Calu3 (cell line): ENCODE data around the gene GLIS1. TPM values are rescaled to one million over a fixed set of nuclear protein-coding genes. Genes with fewer than 3 reads are reported as not detected.

ENCODE experiments used
- BruUV-seq: library from RNA; stranded (reverse); fragments of 400-500 nt; replicated peaks from 2 replicates; lab custom pipeline; 2021; lab: Mats Ljungman, UMichigan
- CTCF ChIA-PET: fragments of 300-600 bp; sonication (Branson Sonifier 250); formaldehyde crosslinking; loops from one replicate; lab custom pipeline; 2022; ENCODE audit warnings: antibody characterized with exemption; lab: Charles Lee
- DNase-seq: peaks from one replicate; pipeline ENCODE4 v3.0.0; 2022
- H3K27ac Mint-ChIP-seq: one replicate; pipeline ENCODE4 v1.8.0; 2022; ENCODE audit warnings: mixed read lengths; ENCODE audit not compliant: unreplicated experiment
- H3K27me3 Mint-ChIP-seq: one replicate; pipeline ENCODE4 v1.8.0; 2022; ENCODE audit warnings: mixed read lengths; ENCODE audit not compliant: unreplicated experiment
- H3K36me3 Mint-ChIP-seq: one replicate; pipeline ENCODE4 v1.8.0; 2022; ENCODE audit warnings: mild to moderate bottlenecking, moderate library complexity, mixed read lengths; ENCODE audit not compliant: insufficient read depth, unreplicated experiment
- H3K4me1 Mint-ChIP-seq: one replicate; pipeline ENCODE4 v1.8.0; 2022; ENCODE audit warnings: mild to moderate bottlenecking, low read depth, mixed read lengths; ENCODE audit not compliant: unreplicated experiment
- H3K4me3 Mint-ChIP-seq: one replicate; pipeline ENCODE4 v1.8.0; 2022; ENCODE audit warnings: mild to moderate bottlenecking, low read depth, moderate library complexity, mixed read lengths; ENCODE audit not compliant: unreplicated experiment
- H3K9me3 Mint-ChIP-seq: one replicate; pipeline ENCODE4 v1.8.0; 2022; ENCODE audit warnings: low read depth, mixed read lengths; ENCODE audit not compliant: unreplicated experiment
- intact Hi-C: fragments of 100-400 bp; cut with micrococcal nuclease; formaldehyde crosslinking; loops from one replicate; pipeline ENCODE4 v1.10.0; 2022; ENCODE audit not compliant: unreplicated experiment
- total RNA-seq: library from RNA; stranded (reverse); gene quantifications from 2 replicates; pipeline ENCODE4 v1.2.3, GENCODE V29; 2022
- TF ChIP-seq, protein P1 (sequence below): fragments of 200-600 bp; IDR thresholded peaks from one replicate; pipeline ENCODE4 v1.8.0; 2022; ENCODE audit warnings: antibody characterized with exemption; ENCODE audit not compliant: unreplicated experiment

Gene GLIS1
- total RNA-seq, 1 experiment from 2014 or later: not detected

DNA sequence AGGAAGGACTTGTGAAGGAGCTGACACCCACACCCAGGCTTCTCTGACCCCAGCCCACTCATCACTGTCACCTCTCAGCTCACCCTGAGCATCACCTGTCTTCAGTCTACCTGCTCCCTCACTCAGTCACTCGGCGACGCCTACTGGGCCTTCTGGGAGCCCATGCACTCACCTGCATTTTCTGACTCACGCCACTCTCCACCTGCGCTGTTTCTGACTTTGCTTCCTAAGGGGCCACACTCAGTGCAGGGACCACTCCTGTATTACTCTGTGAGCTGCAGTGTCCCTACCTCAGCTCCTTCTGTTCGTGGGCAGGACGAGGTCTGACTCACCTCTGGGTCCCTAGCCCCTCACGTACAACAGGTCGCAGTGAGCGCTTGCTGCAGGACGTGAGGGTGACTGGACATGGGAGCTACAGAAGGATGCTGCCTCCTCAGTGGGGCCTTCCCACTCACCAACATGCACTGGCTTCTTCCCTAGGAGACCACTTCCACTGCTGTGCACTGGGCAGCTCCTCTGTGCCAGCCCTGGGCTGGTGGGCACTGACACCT is 102.3 kb downstream of the GLIS1 start:
- Mint-ChIP-seq H3K4me3 (no peak overlapping the region), H3K4me1 (no peaks in the 10 kb centered on the region), H3K27me3 (peaks cover 56% of the 10 kb centered on the region), H3K36me3 (no peaks in the 10 kb centered on the region), H3K9me3 (no peaks in the 10 kb centered on the region), H3K27ac (no peak overlapping the region)
- intact Hi-C loops: loop anchor here (5.0 kb wide), 1 partner anchor 116 kb away; no protein-coding TSS in a partner anchor
- CTCF ChIA-PET: no interaction called here
- no peak for DNase-seq
- TF ChIP-seq, protein P1, sequence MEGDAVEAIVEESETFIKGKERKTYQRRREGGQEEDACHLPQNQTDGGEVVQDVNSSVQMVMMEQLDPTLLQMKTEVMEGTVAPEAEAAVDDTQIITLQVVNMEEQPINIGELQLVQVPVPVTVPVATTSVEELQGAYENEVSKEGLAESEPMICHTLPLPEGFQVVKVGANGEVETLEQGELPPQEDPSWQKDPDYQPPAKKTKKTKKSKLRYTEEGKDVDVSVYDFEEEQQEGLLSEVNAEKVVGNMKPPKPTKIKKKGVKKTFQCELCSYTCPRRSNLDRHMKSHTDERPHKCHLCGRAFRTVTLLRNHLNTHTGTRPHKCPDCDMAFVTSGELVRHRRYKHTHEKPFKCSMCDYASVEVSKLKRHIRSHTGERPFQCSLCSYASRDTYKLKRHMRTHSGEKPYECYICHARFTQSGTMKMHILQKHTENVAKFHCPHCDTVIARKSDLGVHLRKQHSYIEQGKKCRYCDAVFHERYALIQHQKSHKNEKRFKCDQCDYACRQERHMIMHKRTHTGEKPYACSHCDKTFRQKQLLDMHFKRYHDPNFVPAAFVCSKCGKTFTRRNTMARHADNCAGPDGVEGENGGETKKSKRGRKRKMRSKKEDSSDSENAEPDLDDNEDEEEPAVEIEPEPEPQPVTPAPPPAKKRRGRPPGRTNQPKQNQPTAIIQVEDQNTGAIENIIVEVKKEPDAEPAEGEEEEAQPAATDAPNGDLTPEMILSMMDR: no peak
- BruUV-seq: no TSS peak

DNA sequence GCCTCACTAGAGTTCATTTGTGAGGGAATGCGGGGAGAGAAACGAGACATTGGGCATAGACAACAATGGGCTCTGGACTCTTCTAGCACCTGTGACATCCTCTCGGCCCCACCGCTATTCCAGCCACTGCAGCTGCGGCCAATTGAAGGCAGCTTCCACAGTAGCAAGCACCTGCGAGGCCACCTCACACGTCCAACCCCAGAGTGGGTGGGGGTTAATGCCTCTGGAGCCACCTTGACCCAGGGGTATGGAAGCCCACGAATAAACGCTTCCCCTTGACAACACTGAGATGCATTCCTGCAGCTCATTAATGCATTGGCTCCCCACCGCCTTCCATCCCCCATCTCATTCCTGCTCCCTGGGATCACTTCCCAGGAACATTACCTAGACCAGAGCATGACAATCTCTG is 104.4 kb downstream of the GLIS1 start:
- no peak overlapping the region for H3K27ac Mint-ChIP-seq
- BruUV-seq: no TSS peak
- no peaks in the 10 kb centered on the region for H3K9me3 Mint-ChIP-seq
- DNase-seq: no peak
- H3K27me3 Mint-ChIP-seq: peaks cover 41% of the 10 kb centered on the region
- no peaks in the 10 kb centered on the region for H3K36me3 Mint-ChIP-seq
- no peak overlapping the region for H3K4me3 Mint-ChIP-seq
- TF ChIP-seq, protein P1: no peak
- no peaks in the 10 kb centered on the region for H3K4me1 Mint-ChIP-seq
- intact Hi-C loops: no loop called here
- CTCF ChIA-PET: no interaction called here

DNA sequence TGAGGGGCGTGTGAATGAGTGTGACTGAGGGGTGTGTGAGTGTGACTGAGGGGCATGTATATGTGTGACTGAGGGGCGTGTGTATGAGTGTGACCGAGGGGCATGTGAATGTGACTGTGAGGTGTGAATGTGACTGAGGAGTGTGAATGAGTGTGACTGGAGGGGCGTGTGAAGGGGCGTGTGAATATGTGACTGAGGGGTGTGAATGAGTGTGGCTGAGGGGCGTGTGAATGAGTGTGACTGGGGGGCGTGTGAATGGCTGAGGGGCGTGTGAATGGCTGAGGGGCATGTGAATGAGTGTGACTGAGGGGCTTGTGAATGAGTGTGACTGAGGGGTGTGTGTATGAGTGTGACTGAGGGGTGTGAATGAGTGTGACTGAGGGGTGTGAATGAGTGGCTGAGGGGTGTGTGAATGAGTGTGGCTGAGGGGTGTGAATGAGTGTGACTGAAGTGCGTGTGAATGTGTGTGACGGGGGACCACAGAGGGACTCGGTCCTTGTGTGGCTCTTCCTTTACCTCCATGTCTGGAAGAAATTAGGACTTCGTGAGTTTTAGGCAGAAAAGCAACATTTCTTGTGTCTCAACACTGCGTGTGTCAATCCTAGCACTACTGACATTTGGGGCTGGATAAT is 105.8 kb downstream of the GLIS1 start:
- Mint-ChIP-seq H3K4me1 (no peaks in the 10 kb centered on the region), H3K4me3 (no peak overlapping the region), H3K27me3 (peaks cover 44% of the 10 kb centered on the region), H3K36me3 (no peaks in the 10 kb centered on the region), H3K9me3 (no peaks in the 10 kb centered on the region), H3K27ac (no peak overlapping the region)
- CTCF ChIA-PET: interaction anchor here (0.6 kb wide), 1 partner anchor 53 kb away, joined by 4 read pairs; no protein-coding TSS in a partner anchor
- DNase-seq: no peak
- TF ChIP-seq, protein P1: no peak
- no TSS peak for BruUV-seq
- intact Hi-C loops: no loop called here

DNA sequence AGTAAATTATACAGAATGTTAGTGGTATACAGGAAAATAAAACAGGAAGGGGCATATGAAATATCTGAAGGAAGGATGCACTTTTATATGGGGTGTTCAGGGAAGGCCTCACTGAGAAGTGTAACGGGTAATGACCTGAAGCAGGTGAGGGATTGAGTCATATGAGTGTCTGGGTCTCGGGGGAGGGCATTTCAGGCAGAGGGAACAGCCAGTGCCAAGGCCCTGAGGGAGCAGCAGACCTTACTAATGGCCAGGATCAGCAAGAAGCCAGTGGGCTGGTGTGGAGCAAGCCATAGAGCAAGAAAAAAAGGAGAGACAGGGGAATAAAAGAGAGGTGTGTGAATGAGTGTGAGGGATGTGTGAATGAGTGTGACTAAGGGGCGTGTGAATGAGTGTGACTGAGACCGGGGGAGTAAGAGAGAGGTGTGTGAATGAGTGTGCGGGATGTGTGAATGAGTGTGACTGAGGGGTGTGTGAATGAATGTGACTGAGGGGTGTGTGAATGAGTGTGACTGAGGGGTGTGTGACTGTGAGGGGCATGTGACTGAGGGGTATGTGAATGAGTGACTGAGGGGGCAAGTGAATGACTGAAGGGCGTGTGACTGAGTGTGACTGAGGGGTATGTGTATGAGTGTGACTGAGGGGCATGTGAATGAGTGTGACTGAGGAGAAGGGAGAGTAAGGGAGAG is 107.2 kb downstream of the GLIS1 start:
- Mint-ChIP-seq H3K4me3 (no peak overlapping the region), H3K27ac (no peak overlapping the region), H3K27me3 (peaks cover 44% of the 10 kb centered on the region), H3K4me1 (no peaks in the 10 kb centered on the region), H3K9me3 (no peaks in the 10 kb centered on the region), H3K36me3 (no peaks in the 10 kb centered on the region)
- intact Hi-C loops: no loop called here
- TF ChIP-seq, protein P1: no peak
- CTCF ChIA-PET: no interaction called here
- no peak for DNase-seq
- BruUV-seq: no TSS peak
